ENCODE results near the gene FCGR3A. TPM values are rescaled to one million over a fixed set of nuclear protein-coding genes. Genes with fewer than 3 reads are reported as not detected.

Gene FCGR3A
- total RNA-seq, 1 donor from 2014 or later, result not detected

GRCh38 chr1:161502641-161503393 lies 46.8 kb downstream of the FCGR3A start:
- no peak for DNase-seq (ENCODE audit: low read depth)
- no peak overlapping the region for H3K4me3 ChIP-seq (ENCODE audit: low read depth, low read length)
- no peak for TF ChIP-seq CTCF (conservative IDR thresholded peaks at IDR 0.05; ENCODE audit: low read depth, low read length)

- no peak for TF ChIP-seq CTCF (conservative IDR thresholded peaks at IDR 0.05; ENCODE audit: low read depth, low read length)
- no peak for DNase-seq (ENCODE audit: low read depth)
- H3K4me3 ChIP-seq (ENCODE audit: low read depth, low read length), result no peak overlapping the region
Measured at GRCh38 chr1:161502181-161502580, 47.4 kb downstream of the FCGR3A start.

GRCh38 chr1:161501234-161501633 lies 48.4 kb downstream of the FCGR3A start:
- H3K4me3 ChIP-seq (ENCODE audit: low read depth, low read length), result no peak overlapping the region
- DNase-seq (ENCODE audit: low read depth), result no peak
- TF ChIP-seq CTCF (conservative IDR thresholded peaks at IDR 0.05; ENCODE audit: low read depth, low read length), result no peak

DNA sequence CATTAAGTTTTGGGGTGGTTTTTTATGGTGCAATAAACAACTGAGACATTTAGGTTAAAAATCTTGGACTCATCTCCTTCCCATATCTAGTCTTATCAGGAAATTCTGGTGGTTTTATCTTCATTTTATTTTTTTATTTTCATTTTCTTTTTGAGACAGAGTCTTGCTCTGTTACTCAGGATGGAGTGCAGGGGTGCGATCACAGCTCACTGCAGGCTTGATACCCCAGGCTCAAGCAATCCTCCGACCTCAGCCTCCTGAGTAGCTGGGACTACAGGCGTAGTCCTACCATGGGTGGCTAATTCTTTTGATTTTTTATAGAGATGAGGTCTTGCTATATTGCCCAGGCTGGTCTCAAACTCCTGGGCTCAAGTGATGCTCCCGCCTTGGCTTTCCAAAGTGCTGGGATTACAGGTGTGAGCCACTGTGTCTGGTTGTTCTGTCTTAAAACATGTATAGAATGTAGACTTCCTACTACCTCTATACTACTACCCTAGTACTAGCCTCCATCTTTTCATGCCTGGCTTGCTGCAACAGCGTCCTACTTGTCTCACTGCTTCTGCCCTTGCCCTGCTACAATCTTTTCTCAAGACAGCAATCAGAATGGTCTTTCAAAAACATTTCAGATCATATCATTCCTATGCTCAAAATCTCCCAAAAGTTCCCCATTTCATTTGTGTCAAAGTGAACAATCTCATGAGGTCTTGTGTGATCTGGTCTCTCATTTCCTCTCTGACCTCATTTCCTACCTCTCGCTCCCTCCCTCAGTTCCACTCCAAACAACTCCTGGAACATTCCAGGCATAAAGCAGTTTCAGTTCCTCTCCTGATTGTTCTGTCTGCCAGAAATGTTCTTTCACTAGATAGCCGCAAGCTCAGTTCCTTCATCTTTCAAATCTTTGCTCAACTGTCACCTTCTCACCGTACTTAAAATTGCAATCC lies 50.2 kb downstream of the FCGR3A start:
- no peak overlapping the region for H3K4me3 ChIP-seq (ENCODE audit: low read depth, low read length)
- TF ChIP-seq CTCF (conservative IDR thresholded peaks at IDR 0.05; ENCODE audit: low read depth, low read length), result no peak
- no peak for DNase-seq (ENCODE audit: low read depth)

DNA sequence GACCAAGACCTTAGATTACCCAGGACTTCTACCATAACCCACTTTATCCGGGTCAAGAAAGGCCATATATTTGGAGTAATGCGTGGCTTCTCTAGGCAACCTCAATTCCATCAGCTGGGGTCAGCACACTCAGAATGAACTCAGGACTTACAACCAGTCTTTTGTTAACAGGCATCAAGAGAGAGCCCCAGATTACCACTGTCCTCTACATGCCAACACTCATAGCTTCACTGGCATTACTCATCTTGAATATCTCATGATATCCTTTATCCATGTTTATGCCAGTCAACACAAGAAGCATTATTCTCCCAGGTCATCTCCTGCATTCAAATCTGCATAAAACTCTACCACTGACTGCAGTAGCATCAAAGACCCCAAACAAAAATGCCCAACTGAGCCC lies 51.0 kb downstream of the FCGR3A start:
- DNase-seq (ENCODE audit: low read depth), result no peak
- no peak overlapping the region for H3K4me3 ChIP-seq (ENCODE audit: low read depth, low read length)
- no peak for TF ChIP-seq CTCF (conservative IDR thresholded peaks at IDR 0.05; ENCODE audit: low read depth, low read length)

GRCh38 chr1:161497961-161498360 lies 51.7 kb downstream of the FCGR3A start:
- no peak overlapping the region for H3K4me3 ChIP-seq (ENCODE audit: low read depth, low read length)
- no peak for DNase-seq (ENCODE audit: low read depth)
- no peak for TF ChIP-seq CTCF (conservative IDR thresholded peaks at IDR 0.05; ENCODE audit: low read depth, low read length)

Data from epithelial cell of proximal tubule (primary cell).